Islet precursor cell (in vitro differentiated cells): ENCODE results near the gene SNX10.
A peak's percentile ranks its signal among the peaks of the same experiment; 100 is the strongest.
"Not testable (repeated sequence)": the region's sequence is repeated elsewhere in the genome, so short reads cannot be mapped to it uniquely, and the experiment has no call there.

Experiments
- DNase-seq: peaks from one replicate; pipeline ENCODE4 v3.0.0-alpha.2; 2018

SNX10 gene

GRCh38 chr7:26291699-26292538, at the start of gene SNX10:
Gene SNX10 (plus strand): TSS chr7:26291862. CDS start chr7:26346443, 54,581 bp downstream.
- DNase-seq = peak; percentile 78

- DNase-seq = no peak
Measured at GRCh38 chr7:26245150-26245549, 46.5 kb upstream of the SNX10 start.

GRCh38 chr7:26250239-26250638, 41.4 kb upstream of the SNX10 start:
- DNase-seq = no peak

- not testable (repeated sequence) for DNase-seq
Measured at GRCh38 chr7:26261866-26262265, 29.8 kb upstream of the SNX10 start.

GRCh38 chr7:26265065-26265464, 26.6 kb upstream of the SNX10 start:
- DNase-seq = no peak

GRCh38 chr7:26265499-26266075, 26.1 kb upstream of the SNX10 start:
- no peak for DNase-seq

GRCh38 chr7:26267601-26268166, 24.0 kb upstream of the SNX10 start:
- DNase-seq = no peak

- DNase-seq = no peak
Measured at GRCh38 chr7:26275213-26275612, 16.4 kb upstream of the SNX10 start.

GRCh38 chr7:26278770-26279169, 12.9 kb upstream of the SNX10 start:
- DNase-seq = no peak

GRCh38 chr7:26279405-26279804, 12.3 kb upstream of the SNX10 start:
- DNase-seq = no peak

GRCh38 chr7:26280097-26280496, 11.6 kb upstream of the SNX10 start:
- DNase-seq = no peak

GRCh38 chr7:26280723-26281122, 10.9 kb upstream of the SNX10 start:
- no peak for DNase-seq

GRCh38 chr7:26284477-26284876, 7.2 kb upstream of the SNX10 start:
- DNase-seq = no peak

GRCh38 chr7:26284995-26285632, 6.5 kb upstream of the SNX10 start:
- no peak for DNase-seq

- DNase-seq = no peak
Measured at GRCh38 chr7:26286157-26286556, 5.5 kb upstream of the SNX10 start.

GRCh38 chr7:26288126-26288525, 3.5 kb upstream of the SNX10 start:
- DNase-seq = not testable (repeated sequence)

GRCh38 chr7:26291251-26291650, 411 bp upstream of the SNX10 start:
- no peak for DNase-seq

GRCh38 chr7:26292768-26293560, 1.3 kb downstream of the SNX10 start:
- DNase-seq = peak; percentile 69

GRCh38 chr7:26293569-26294308, 2.1 kb downstream of the SNX10 start:
- DNase-seq = no peak

- DNase-seq = no peak
Measured at GRCh38 chr7:26295015-26295414, 3.4 kb downstream of the SNX10 start.

GRCh38 chr7:26295586-26295985, 3.9 kb downstream of the SNX10 start:
- no peak for DNase-seq

GRCh38 chr7:26298472-26299058, 6.9 kb downstream of the SNX10 start:
- no peak for DNase-seq
